ELF-1 (cell line): ENCODE measurements around the gene UNC13B.
"Not testable (repeated sequence)": the region's sequence is repeated elsewhere in the genome, so short reads cannot be mapped to it uniquely, and the experiment has no call there.

ENCODE experiments used
- DNase-seq: peaks from one replicate; pipeline ENCODE4 v3.0.0-alpha.2; 2016; ENCODE audit warnings: low read depth, low spot score

The UNC13B gene

DNA sequence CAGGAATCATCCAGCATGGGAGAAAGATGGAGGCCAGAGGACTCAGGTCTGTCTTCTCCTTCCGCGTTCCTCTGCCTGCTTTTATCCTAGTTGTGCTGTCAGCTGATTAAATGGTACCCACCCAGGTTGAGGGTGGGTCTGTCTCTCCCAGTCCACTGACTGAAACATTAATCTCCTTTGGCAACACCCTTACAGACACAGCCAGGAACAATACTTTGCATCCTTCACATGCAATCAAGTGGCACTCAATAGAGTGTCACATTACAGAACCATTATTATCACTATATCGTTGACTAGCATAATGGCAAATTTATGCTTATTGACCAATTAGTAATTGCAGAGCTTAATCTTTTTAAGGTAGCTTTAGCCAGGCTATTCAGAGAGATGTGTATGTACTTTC lies 64.8 kb downstream of the UNC13B start:
- no peak for DNase-seq

DNA sequence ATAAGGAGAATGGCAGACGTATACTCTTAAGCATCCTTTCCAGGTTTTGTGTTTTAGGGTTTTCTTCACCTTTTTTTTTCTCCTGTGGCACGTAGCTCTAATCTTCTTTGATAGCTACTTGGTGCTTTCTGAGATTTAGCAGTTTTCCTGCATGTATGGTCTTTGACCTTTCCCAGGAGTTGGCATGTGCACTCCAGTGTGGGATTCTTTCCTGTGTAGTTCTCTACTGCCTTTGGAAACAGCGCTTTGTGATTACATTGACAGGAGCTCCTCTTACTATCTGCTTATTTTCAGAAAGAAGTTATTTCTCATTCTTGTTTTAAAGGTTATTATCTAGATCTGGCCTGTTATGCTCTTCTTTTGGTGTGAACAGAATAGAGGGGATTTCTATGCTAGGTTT lies 65.5 kb downstream of the UNC13B start:
- no peak for DNase-seq

DNA sequence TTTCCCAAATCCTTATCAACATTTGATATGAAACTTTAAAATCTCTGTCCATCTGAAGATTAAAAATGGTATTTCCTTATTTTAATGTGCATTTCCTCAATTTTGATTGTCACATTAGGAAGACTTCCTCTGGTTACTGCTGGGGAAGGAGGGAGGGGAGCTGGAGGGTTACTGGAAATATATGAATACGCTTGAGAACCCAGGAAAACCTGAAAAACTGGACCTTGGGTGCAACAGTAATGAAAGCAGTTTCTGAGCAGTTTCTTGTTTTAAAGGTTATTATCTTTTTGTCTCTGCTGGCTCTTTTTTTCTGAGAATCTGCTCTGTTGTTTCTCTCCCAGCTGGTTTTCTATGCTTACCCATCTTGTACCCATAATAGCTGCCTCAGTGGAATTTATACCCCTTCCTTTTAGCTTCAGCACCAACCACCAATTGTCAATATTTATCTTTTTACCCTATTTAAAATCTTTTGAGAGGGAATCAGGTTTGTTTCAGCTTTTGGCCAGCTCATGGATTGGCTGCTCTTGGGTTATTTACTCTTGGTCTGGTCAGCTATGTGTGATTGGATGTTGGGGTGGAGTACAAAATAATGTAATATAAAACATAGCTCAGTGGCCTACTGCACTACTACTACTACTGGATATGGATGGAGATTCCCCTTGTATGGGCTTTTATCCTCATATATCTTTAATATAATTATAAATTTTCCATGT lies 67.4 kb downstream of the UNC13B start:
- DNase-seq, result no peak

GRCh38 chr9:35229779-35230143 lies 68.0 kb downstream of the UNC13B start:
- no peak for DNase-seq

DNA sequence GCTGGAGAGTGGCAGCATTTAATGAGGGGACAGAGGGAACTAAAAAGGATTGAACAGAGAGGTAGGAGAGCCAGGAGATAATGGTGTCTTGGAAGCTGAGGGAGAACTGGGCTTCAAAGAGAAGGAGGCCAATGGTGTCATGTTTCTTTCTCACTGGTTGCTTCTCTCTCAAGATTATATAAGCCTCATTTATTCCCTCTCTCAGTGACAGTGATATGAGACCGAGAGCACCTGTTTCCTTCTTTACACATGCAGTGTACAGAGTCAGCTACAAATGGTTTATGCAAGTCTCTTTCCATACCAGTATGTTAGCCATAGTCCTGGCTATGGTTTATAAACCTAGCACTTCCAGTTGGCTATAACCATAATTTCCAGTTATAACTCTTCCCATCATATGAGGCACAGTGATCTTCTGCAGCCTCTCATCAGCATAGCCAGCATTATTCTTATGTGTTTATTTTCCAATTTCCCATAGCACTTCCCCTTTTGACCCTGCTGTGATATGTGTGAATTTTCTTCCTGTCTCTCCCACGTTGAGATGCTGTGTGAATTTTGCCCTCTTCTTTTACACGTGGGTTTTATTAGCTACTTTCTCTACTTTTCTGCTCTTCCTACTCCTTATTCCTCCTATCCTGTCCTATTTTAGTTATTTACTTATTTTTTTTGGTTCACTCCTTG lies 71.2 kb downstream of the UNC13B start:
- no peak for DNase-seq

- no peak for DNase-seq
Measured at GRCh38 chr9:35236692-35237091, 74.9 kb downstream of the UNC13B start.

DNA sequence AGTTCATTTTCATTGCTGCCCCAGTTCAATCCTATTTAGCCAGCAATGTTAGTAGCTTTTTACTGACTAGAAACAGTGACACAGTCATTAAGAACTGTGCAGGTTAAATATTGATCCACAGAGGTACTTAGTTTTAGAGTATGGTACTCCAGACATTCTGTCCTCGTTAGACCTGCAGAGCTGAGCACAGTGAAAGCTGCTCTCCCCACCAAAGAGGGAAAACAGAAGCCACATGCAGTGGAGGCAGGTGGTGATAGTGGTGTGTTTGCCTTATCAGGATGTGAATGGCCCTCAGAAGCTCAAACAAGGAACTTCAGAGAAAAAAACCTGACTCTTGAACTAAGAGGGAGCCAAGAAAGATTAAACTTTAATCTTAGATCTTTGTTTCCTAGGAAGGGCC lies 75.5 kb downstream of the UNC13B start:
- no peak for DNase-seq

DNA sequence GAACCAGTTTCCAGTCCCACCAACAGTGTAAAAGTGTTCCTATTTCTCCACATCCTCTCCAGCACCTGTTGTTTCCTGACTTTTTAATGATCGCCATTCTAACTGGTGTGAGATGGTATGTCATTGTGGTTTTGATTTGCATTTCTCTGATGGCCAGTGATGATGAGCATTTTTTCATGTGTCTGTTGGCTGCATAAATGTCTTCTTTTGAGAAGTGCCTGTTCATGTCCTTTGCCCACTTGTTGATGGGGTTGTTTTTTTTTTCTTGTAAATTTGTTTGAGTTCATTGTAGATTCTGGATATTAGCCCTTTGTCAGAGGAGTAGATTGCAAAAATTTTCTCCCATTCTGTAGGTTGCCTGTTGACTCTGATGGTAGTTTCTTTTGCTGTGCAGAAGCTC lies 84.1 kb downstream of the UNC13B start:
- DNase-seq, result not testable (repeated sequence)

DNA sequence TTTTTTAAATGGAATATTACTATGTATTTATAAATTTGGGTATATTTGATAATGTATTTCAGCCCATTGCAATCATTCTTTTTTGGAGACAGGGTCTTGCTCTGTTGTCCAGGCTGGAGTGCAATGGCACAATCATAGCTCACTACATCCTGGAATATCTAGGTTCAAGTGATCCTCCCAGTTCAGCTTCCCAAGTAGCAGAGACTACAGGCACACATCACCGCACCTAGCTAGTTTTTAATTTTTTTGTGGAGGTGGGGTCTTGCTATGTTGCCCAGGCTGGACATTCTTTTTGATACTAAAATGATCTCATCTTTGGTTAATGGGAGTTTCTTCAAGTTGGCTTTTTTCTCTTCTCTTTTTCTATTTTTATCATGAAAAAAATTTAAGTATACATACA lies 91.3 kb downstream of the UNC13B start:
- DNase-seq, result no peak

GRCh38 chr9:35254237-35254636 lies 92.4 kb downstream of the UNC13B start:
- DNase-seq, result no peak

DNA sequence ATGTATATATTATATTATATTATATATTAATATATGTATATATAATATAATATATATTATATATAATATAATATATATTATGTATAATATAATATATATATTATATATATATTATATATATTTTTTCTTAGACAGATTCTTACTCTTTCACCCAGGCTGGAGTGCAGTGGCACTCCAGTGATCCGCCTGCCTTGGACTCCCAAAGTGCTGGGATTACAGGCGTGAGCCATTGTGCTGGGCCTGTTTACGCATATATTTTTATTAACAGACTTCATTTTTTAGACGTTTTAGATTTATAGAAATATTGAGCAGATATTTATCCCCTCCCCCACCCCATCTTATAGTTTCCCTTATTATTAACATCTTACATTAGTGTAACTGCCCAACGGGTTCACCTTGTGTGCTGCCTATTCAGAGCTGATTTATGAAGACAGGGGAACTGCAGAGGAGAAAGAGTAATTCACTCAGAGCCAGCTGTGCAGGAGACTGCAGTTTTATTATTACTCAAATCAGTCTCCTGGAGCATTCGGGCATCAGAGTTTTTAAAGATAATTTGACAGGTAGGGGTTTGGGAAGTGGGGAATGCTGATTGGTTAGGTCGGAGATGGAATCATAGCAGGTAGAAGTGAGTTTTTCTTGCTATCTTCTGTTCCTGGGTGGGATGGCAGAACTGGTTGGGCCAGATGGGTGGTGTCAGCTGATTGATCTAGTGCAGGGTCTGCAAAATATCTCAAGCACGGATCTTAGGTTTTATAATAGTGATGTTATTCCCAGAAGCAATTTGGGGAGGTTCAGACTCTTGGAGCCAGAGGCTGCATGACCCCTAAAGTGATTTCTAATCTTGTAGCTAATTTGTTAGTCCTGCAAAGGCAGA lies 93.4 kb downstream of the UNC13B start:
- DNase-seq, result peak; percentile 10

GRCh38 chr9:35257986-35258659 lies 96.3 kb downstream of the UNC13B start:
- no peak for DNase-seq

DNA sequence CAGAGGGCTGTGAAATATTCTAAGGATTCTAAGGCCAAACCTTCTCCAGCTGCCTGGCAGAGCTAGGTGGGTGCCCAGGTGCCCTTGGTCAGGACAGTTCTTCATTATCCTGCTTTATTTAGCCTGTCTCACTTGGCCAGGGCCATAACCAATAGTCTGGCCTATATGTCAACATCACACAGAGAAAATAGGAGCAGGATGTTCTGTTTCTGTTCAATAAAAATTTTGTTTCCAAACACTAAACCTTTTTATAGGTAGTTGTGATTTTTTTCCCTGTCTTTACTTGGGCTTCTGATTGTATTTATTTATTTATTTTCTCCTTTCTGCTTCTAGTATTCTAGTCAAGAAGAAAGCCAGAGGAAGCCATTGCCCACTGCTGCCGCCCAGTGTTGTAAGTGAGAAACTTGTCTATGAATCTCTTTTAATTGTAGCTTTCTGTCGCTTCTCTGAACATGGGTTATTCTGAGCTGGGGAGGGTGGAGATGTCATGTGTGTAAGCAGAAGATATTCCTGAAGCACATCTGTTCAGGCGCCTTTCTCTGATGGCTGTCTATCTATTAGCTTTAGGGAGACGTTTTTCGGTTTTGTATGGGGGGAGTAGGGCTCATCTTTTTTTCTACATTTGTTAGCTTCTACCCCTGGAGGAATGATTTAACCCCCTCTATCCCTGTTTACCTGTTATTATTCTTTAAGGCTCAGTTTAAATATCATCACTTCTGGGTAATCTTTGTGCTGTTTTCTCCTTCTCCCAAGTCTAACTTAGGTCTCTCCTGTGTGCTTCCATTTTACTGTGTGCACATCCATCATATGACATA lies 97.1 kb downstream of the UNC13B start:
- peak; percentile 54 for DNase-seq

- DNase-seq, result no peak
Measured at GRCh38 chr9:35260186-35260585, 98.4 kb downstream of the UNC13B start.

- no peak for DNase-seq
Measured at GRCh38 chr9:35262064-35262463, 100.3 kb downstream of the UNC13B start.

DNA sequence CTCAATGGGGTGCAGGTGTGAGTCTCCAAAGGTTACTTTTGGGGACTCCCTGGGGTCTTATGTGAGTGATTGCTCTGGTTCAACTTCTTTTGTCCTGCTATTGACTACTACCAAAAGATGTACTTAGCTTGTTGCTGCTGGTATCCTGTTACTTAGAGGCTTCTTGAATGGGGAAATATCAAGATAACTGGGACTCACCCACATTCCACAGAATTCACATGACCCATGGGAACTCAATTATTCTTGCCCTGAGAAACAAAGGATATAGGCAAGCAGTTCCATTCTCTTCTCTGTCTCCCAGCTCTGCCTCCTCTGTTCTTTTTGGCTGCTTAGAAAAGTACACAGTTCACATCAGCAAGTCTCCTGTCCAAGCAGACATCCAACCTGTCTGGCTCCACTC lies 105.9 kb downstream of the UNC13B start:
- DNase-seq, result no peak

- no peak for DNase-seq
Measured at GRCh38 chr9:35269919-35270318, 108.1 kb downstream of the UNC13B start.

- DNase-seq, result no peak
Measured at GRCh38 chr9:35271637-35272036, 109.8 kb downstream of the UNC13B start.

GRCh38 chr9:35272989-35273388 lies 111.2 kb downstream of the UNC13B start:
- no peak for DNase-seq

DNA sequence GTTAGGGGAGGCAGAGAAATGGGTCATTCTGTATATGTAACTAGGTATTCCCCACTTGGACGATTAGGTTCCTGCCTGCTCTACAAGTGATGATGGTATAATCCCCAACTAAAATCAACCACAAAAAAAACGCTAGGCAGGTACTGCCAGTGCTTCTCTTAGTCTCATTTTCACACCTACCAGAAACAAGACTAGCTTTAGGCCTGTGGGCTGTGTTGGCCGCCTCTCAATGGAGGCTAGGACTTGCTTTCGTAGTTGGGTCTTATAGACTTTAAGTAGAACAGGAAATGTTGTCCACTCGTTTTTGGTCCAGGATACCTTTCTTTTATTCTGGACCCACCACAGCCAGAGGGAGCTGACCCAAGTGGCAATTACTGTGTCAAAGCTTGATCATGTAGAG lies 111.8 kb downstream of the UNC13B start:
- no peak for DNase-seq

- no peak for DNase-seq
Measured at GRCh38 chr9:35274993-35275392, 113.2 kb downstream of the UNC13B start.
